HTR-8/SVneo (cell line): Measurements from ENCODE around the gene NAPA.

ENCODE experiments used
- DNase-seq: peaks from one replicate; pipeline ENCODE4 v3.0.0; 2011; ENCODE audit warnings: low spot score, mixed read lengths; ENCODE audit not compliant: insufficient read length
- FAIRE-seq: peaks from 2 replicates; lab custom pipeline; 2011; peaks lifted over from hg19 to GRCh38; lab: Jason Lieb, UNC

NAPA gene

DNA sequence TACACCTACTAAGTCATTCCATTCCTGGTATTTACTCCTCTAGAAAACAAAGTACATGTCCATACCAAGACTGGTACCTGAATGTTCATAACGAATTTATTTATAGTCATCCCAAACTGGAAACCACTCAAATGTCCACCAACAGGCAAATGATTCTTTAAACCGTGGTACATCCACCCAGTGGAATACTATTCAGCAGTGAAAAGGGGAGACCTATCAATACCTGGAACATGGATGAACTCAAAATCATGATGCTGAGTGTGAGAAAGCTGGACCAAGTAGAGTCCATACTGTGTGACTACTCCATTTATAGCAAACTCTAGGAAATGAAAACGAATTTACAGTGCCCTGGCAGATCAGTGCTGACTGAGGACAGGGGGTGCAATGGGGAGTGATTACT, 11.9 kb upstream of the NAPA start:
- FAIRE-seq, result no peak
- no peak for DNase-seq

DNA sequence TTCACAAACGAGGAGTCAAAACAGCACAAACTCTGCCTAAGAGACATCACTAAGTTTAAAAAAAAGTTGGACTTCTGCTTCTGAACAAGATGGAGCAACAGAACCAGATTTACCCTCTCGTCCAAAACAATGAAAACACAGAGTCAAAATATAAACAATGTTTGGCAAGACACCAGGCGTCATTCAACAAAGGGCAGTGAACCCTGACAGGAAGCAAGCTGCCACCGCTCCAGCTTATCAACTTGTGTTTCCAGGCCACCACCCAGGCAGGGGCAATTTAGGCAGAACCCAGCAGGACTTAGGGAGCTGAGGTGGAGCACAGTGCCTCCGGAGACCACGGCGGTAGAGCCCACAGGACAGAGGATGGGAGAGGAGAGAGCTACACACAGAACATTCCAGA, 8.6 kb upstream of the NAPA start:
- DNase-seq (no peak), FAIRE-seq (no peak)

DNA sequence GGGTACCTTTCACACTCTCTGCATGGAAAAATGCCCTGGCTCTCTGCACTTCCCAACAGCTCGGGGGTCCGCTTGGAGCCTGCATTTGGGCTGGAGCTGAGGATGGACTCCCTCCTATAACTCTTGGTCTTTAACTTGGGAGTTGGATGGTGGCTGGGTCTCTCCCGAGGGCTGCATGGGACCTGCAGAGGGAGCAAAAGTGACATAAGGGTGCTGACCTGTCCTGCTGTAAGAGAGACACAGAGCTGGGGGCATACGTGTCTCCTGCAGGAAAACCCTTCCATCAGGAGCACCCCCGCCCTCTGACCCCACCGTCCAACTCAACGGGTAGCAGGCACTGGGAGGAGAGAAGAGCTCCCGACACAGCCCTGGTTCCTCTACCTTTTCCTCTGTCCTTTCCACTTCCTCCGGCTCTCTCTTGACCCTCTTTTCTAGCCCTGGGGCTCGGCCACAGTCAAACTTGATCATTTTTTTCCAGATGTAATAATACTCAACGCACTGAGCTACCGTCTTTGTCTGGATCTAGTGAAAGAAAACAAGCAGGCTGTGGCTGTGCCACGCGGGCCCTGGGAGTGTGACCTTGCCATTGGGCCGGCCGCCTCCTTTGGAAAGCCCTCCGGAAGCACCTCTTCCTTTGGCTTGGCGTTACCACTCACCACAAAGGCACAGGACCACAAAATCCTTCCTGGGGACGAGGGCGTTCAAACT, 6.8 kb upstream of the NAPA start:
- DNase-seq (no peak), FAIRE-seq (no peak)

DNA sequence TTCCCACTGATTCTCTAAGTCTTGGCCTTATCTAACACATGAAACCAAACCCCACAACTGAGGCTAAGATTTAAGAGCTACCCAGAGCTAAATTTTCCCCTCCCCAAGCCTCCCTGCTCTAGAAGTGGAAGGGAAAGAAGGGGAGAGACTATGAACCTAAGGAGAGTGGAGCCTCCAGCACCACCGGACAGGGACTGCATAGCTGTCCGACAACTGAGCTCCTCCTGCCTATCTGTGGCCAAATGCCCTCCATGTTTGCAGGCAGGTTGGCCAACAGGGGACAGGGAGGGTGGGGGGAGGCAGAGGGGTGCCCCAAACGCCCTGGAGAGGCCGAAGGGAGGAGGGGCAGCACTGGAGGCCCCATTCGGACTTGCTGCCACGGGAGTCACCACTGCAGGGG, 6.0 kb upstream of the NAPA start:
- no peak for FAIRE-seq
- no peak for DNase-seq

DNA sequence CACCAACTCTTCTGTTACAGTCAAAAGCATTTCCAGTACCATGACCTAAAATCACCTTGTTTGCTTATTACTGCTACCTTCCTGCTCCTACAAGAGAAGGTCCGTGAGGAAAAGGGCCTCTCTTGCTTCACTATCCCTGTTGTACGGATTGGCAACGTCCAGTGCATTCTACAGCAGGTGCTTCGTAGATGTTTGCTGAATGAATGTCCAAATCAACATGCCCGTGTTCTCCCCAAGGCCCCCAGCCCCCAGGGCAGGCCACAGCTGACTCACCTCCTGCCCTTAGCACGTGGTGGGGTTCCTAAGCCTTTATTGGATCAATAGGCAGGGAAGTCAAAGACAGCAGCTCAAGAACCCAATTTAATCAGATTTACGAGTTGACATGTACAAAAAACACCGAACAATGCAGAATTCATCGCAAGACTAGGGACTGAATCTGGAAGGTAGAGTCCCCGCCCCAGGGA, 5.5 kb upstream of the NAPA start:
- FAIRE-seq (no peak), DNase-seq (no peak)

DNA sequence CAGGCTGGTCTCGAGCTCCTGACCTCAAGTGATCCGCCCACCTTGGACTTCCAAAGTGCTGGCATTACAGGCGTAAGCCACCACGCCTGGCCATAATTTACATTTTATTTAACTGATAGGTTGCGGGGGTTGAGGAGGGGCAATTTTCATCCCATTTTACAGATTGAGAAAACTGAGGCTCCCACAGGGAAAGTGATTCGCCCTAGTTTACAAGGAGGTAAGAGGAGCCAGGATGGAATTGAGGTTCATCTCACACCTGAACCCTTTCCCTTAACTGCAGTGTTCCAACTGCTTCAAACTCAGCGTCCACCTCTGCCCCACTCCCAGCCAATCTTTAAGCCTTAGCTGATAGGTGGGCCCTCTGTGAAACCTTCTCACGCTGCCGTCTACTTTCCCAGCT, 4.0 kb upstream of the NAPA start:
- FAIRE-seq, result no peak
- no peak for DNase-seq

DNA sequence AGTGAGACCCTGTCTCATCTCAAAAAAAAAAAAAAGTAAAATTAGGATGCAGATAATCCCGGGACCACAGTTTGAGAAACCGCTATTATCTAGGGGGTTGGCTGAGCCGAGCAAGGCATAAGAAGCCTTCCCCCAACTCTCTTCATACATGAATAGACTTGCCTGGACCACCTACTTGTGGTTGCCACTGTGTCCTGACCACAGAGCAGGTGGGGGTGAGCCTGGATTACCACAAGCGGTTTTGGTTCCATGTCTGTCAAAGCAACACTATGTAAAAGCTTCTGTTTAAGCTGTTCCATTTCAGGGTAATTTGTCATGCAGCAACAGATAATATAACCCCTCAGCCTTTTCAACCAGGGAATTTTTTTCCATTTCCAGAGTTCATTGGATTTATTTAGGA, 3.3 kb upstream of the NAPA start:
- FAIRE-seq, result no peak

DNA sequence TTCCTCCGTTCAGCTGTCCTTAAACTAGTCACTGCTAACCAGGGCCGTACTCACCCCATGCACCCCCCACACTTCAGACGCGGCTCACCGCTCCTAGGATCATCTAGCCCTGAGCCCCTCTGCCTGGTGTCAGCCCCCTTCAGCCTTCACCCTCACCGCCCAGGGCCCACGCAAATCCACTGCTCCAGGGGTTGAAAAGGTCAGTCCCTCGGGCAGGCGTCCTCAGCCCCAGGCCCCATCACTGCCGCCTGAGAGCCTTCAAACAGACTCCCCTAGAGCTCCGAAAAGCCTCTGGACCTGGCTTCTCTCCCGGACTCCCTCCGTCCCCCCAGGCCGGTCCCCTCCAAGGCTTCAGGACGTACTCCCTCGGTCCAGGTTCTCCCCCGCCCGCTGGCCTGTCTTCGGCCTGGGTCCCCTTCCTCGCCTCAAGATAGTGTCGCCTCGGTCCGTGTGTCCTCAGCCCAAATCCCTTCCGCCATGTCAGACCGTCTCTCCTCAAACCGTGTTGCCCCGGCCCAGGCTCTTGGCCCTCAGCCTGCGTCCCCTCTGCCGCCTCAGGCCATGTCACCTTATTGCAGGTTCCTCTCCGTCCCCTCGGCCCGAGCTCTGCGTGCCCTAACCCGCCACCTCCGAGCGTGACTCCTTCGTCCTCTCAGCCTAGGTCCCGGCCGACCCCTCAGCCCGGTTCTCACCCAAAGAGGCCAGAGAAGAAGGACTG, 553 bp downstream of the NAPA start:
- no peak for FAIRE-seq
- DNase-seq, result no peak

More for the DNA sequence above, 3.3 kb upstream of the NAPA start:
- no peak for DNase-seq

DNA sequence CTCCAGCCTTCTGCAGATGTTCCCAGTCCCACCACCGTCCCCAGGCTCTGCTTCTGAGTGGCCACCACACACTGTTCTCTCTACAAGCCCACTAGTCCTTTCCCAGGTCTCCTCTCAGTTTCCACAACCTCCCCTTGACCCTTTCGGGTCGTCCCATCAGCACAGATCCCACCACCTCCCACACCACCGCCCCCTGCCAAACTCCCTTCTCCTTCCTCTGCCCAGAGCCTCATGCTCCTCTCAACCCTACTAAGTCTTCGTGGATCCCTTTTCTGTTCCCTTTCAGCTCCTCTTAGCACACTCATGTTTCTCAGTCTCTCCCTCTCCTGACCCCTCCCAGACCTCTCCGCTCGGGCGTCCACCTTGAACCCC, 1.9 kb downstream of the NAPA start:
- DNase-seq (no peak), FAIRE-seq (no peak)

DNA sequence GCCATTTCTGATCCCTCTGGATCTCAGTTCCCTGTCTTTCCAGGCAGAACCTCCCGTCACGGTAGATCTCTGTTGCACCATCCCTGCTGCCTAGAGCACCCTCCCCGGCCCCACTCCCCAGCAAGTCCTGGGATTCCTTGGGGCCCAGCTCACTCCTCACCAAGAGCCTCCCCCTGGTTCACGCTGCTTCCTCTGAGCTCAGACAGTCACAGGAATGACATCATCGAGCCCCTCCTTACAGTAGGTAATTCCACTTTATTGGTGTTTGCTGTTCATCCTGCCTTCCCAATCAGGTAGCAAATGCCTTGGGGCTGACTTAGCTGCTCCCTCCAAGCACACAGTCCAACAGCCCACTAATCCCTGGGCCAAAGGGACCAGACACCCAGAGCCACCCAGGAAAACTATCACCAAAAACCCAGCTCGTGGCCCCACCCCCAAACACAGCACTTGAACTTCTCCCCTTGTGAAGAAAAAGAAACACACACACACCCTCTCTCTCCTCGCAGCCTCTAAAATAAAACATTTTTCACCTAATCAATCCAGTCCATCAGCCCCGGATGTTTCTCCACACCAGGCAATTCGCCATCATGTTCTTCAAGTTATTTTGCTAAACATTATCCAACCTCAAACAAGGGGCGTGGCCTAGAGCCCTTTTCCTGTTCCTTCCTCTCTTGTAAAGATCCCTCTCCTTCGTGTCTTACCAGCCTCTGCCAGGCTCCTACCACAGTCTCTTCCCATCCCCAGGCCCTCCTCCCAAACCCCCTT, 2.5 kb downstream of the NAPA start:
- no peak for FAIRE-seq
- no peak for DNase-seq

DNA sequence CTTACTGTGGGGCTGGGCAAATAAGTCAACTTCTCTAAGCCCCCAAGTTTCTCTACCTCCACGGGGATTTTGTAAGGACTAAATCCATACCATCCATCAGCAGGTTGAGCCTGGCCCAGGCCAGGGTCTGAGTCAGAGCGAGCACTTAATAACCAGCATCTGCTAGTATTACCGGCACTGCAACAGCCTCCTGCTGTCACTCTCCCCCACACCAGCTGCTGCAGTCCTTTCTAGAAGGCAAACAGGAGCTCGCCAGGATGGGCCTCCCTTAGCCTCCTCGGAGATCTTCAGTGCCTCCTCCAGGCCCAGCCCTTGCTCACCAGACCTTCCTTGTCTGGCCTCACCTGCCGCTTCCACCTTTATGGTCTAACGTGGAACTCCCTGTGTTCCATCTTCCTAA, 3.2 kb downstream of the NAPA start:
- FAIRE-seq (no peak), DNase-seq (no peak)

DNA sequence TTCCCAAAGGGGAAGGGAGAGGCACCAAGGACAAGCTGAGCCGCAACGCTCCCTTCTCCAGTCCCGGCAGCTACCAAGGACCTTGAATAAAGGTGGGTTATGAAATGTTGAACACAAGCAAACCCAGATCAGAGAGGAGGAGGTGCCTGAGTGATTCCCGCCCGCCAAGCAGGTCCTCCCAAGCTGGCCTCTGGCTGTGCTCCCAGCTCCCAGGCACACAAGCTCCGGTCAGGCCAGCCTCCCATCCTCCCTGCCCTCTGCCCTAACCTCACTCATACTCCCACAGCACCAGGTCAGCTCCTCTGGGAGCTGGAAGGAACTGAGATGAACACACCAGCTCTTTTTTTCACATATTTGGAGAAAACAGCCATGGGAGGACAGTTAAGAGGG, 3.7 kb downstream of the NAPA start:
- DNase-seq, result no peak
- no peak for FAIRE-seq

DNA sequence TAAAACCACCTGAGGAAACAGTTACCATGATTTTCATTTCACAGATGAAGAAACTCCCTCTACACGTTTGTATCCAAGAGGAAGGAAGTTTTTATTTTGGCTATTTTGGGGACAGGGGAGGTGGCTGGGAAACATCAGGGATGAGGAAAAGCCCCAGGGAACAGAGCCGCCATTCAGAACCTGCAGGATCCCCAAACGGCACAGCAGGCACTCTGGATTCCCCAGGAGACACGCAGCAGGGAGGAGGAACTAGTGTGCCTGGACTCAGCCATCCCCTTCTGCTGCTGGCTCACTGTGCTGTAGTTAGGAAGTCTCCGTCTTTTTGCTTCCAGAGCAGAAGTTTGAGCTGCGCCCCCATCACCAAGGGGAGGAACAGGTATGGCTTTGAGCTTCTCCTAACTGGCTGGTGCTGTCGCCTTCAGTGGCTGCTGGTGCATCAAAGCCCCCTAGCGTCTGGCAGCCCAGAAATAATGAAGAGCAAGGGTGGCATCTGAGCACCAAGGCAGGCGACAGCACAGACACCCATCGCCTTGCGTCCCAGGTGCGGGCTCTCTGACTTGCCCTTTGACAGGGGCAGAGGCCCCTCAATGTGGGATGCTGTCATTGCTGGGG, 4.2 kb downstream of the NAPA start:
- FAIRE-seq, result no peak

DNA sequence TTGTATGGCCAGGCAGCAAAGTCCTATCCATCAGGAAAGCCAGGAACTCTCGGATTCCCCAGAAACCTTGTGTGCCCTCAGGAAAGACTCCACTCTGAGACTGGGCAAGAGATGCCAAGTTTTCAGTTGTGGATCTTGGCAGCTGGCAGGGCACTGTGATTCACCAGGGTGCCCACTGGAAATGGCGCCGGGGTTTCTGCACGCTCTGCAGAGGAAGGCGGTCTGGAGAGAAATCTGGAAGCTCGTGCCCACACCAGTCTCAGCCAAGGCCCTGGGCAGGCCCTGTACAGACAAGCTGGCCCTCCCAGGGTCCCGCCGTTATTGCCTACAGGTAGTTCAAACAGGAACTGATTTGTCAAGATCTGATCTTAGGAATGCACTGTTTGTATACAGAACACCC, 4.9 kb downstream of the NAPA start:
- DNase-seq (no peak), FAIRE-seq (no peak)

More for the DNA sequence above, 4.2 kb downstream of the NAPA start:
- no peak for DNase-seq

DNA sequence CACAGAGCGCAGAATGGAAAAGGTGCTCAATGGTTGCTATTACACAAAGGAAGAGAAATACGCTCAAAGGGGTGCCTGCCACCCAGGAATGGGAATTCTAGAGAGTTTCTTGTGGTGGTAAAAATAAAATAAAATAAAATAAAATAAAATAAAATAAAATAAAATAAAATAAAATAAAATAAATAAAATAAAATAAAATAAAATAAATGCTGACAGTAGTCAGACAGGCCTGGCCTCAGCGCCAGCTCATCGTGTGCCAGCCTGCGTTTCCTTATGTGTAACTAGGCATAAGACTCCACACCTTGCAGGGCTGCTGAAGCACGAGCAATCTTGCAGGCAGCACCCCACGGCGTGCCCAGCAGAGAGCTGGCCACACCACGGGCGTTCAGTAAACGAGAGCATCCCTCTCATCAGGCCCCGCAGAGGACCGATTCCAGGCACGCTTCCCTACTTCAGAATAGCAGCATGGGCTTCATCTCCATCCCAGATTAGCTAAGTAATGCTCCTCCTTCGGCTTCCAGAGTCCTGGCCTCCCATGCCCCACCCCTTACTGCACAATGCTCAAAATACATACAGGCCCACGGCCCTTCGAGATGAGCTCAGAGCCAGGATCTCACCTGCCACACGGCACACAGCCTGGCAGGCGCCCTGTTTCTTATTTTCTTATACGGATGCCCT, 5.6 kb downstream of the NAPA start:
- no peak for DNase-seq
- FAIRE-seq, result no peak

DNA sequence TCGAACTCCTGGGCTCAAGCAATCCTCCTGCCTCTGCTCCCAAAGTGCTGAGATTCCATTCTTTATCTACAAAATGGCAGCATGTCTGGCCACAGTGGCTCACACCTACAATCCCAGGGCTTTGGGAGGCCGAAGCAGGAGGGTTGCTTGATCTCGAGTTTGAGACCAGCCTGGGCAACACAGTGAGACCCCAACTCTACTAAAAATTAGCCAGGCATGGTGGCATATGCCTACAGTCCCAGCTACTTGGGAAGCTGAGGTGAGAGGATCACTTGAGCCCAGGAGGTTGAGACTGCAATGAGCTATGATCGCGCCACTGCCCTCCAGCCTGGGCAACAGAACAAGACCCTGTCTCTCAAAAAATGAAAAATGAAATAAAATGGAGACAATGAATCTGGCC, 6.1 kb downstream of the NAPA start:
- FAIRE-seq (no peak), DNase-seq (no peak)

DNA sequence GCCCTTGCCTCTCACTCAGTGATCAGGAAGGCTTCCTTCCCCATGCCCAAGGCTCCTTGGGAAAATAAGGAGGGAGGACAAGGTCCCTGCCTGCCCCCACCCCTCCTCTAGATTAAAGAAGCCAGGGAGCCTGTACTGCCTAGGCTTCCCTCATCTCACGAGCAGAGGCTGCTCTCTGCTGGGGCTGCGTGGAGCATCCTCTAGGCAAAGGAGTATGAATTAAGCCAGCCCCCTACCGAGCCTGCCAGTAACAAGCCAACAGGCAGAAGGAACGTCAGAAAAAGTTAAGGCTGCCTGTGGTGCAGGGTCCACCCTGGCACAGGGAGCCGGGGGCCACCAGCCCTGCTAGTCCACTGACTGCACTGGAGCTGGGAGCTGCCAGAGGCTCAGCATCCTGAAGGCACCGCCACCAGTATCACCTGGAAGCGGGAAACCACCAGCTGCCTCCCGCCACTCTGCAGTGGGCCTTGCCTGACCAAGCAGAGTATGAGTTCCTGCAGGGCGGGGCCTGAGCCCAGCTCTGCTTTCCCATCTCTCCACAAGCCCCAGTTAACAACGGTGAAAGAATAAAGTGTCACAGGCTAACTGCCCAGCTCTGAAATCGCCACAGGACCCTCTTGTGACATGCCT, 6.8 kb downstream of the NAPA start:
- FAIRE-seq (no peak), DNase-seq (no peak)

DNA sequence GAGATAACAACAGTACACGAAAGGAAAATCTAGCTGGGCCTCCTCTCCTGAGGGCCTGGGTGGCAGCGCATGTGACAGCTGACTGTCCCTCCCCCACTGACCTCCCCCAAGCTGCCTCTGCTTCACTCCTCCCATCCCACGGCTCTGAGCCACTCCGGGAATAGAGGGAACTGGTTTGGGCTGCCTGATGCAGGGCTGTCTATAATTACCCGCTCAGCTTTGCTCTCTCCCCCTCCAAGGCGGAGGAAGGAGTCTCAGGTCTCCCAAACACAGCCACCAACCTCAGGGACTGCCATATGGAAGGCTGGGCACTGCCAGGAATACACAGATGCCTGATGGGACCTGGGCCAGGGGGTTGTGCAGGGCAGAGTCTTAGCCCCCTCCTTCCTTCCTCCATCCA, 7.9 kb downstream of the NAPA start:
- DNase-seq, result no peak
- no peak for FAIRE-seq

DNA sequence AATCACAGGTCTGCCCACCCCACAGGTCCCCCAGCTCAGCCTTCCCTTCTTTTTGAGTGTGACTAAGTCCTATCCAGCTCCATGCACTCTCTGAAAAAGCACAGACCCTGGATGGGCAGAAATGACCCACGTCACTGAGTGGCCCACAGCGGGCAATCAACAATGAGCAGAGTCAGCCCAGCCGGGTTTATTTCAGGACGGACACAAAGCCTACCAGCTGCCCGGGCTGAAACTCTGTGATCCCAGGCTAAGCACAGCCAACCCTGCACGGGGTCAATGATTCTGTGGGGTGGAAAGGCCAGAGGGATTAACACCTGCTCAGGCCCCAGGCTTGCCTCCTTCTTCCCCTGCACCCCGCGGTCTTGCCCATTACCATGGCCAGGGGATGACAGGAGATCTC, 8.4 kb downstream of the NAPA start:
- DNase-seq (no peak), FAIRE-seq (no peak)

DNA sequence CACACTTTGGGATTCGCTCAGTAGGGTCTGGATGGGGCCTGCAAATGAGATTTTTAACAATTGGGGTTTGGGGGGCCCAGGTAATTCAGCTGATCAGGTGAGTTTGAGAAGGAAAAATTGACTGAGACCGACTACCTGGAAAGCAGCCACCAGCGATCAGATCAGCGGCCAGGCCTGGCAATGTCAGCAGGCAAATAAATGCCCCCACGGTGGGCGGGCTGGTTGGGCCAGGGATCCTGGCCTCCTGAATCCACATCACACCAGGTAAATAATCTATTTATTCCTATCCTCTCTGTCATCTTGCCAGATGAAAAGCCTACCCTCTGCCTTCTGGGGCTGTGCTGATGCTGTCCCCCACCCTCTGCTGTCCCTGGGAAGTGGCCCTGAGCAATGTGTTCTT, 9.4 kb downstream of the NAPA start:
- no peak for DNase-seq
- FAIRE-seq, result no peak
